Chondrocyte (in vitro differentiated cells): ENCODE measurements around the gene ZNF683. TPM values are rescaled to one million over a fixed set of nuclear protein-coding genes. Genes with fewer than 3 reads are reported as not detected.

Experiments
- DNase-seq: peaks from one replicate; pipeline ENCODE4 v3.0.0; 2021; ENCODE audit warnings: mixed read lengths, low spot score
- H3K27ac Mint-ChIP-seq: one replicate; pipeline ENCODE4 v1.8.0; 2021; ENCODE audit warnings: mild to moderate bottlenecking, moderate library complexity, mixed read lengths; ENCODE audit not compliant: unreplicated experiment
- H3K27me3 Mint-ChIP-seq: 2 replicates; pipeline ENCODE4 v1.8.0; 2021; ENCODE audit warnings: low read depth, mixed read lengths
- H3K36me3 Mint-ChIP-seq: 2 replicates; pipeline ENCODE4 v1.8.0; 2021; ENCODE audit warnings: low read depth, mixed read lengths
- H3K4me1 Mint-ChIP-seq: 2 replicates; pipeline ENCODE4 v1.8.0; 2021; ENCODE audit warnings: low read depth, mild to moderate bottlenecking, mixed read lengths
- H3K4me3 Mint-ChIP-seq: one replicate; pipeline ENCODE4 v1.8.0; 2021; ENCODE audit warnings: mild to moderate bottlenecking, moderate library complexity, mixed read lengths; ENCODE audit not compliant: unreplicated experiment
- H3K9me3 Mint-ChIP-seq: 2 replicates; pipeline ENCODE4 v1.8.0; 2021; ENCODE audit warnings: low read depth, mixed read lengths
- CTCF ChIP-seq: fragments of 200-600 bp; sonication (generic); IDR thresholded peaks from 2 replicates; pipeline ENCODE4 v1.5.0; 2021; ENCODE audit warnings: antibody characterized with exemption, mild to moderate bottlenecking, moderate library complexity
- total RNA-seq: library from RNA; stranded (reverse); gene quantifications from 3 replicates; pipeline ENCODE4 v1.2.1, GENCODE V29; 2021

ZNF683 gene
- total RNA-seq, 1 donor from 2014 or later = not detected

- H3K36me3 Mint-ChIP-seq = no peaks in the 10 kb centered on the region
- H3K27me3 Mint-ChIP-seq = peaks cover 13% of the 10 kb centered on the region
- TF ChIP-seq CTCF = no peak
- H3K4me1 Mint-ChIP-seq = peaks cover 23% of the 10 kb centered on the region
- peak overlapping the region; percentile 51 for H3K27ac Mint-ChIP-seq
- H3K9me3 Mint-ChIP-seq = no peaks in the 10 kb centered on the region
- DNase-seq = no peak
- H3K4me3 Mint-ChIP-seq = no peak overlapping the region
Observed at GRCh38 chr1:26405281-26405915, 32.8 kb upstream of the ZNF683 start.

- Mint-ChIP-seq H3K4me1 (peaks cover 21% of the 10 kb centered on the region), H3K27ac (no peak overlapping the region), H3K36me3 (no peaks in the 10 kb centered on the region), H3K4me3 (no peak overlapping the region), H3K9me3 (no peaks in the 10 kb centered on the region), H3K27me3 (peaks cover 10% of the 10 kb centered on the region)
- no peak for DNase-seq
- TF ChIP-seq CTCF = no peak
Observed at GRCh38 chr1:26404641-26405040, 32.1 kb upstream of the ZNF683 start.

GRCh38 chr1:26403656-26404055, 31.1 kb upstream of the ZNF683 start:
- Mint-ChIP-seq H3K27ac (no peak overlapping the region), H3K27me3 (peaks cover 3% of the 10 kb centered on the region), H3K9me3 (no peaks in the 10 kb centered on the region), H3K4me3 (no peak overlapping the region), H3K4me1 (peaks cover 14% of the 10 kb centered on the region), H3K36me3 (no peaks in the 10 kb centered on the region)
- DNase-seq = no peak
- TF ChIP-seq CTCF = no peak

GRCh38 chr1:26401891-26402290, 29.3 kb upstream of the ZNF683 start:
- DNase-seq = no peak
- H3K9me3 Mint-ChIP-seq = no peaks in the 10 kb centered on the region
- no peak for TF ChIP-seq CTCF
- H3K4me3 Mint-ChIP-seq = no peak overlapping the region
- H3K27ac Mint-ChIP-seq = no peak overlapping the region
- no peaks in the 10 kb centered on the region for H3K36me3 Mint-ChIP-seq
- H3K27me3 Mint-ChIP-seq = no peaks in the 10 kb centered on the region
- peaks cover 12% of the 10 kb centered on the region for H3K4me1 Mint-ChIP-seq

GRCh38 chr1:26399034-26399433, 26.5 kb upstream of the ZNF683 start:
- DNase-seq = no peak
- Mint-ChIP-seq H3K27ac (no peak overlapping the region), H3K9me3 (no peaks in the 10 kb centered on the region), H3K4me3 (no peak overlapping the region), H3K36me3 (no peaks in the 10 kb centered on the region), H3K27me3 (no peaks in the 10 kb centered on the region), H3K4me1 (no peaks in the 10 kb centered on the region)
- TF ChIP-seq CTCF = no peak
